H1 (cell line): ENCODE results near the gene FCRLB. TPM values are rescaled to one million over a fixed set of nuclear protein-coding genes. Genes with fewer than 3 reads are reported as not detected.

Source experiments
- CTCF ChIA-PET: fragments of 300-600 bp; sonication (Branson Sonifier 250); formaldehyde crosslinking; loops from one replicate; lab custom pipeline; 2021; ENCODE audit not compliant: partially characterized antibody; lab: Charles Lee
- POLR2A ChIA-PET: fragments of 300-600 bp; sonication (Branson Sonifier 250); formaldehyde crosslinking; loops from one replicate; lab custom pipeline; 2021; ENCODE audit warnings: inconsistent platforms; ENCODE audit not compliant: partially characterized antibody; lab: Charles Lee
- DNase-seq, 2 experiments: peaks; one replicate each; pipeline versions ENCODE4 v3.0.0 to v3.0.0-alpha.2; 2010 to 2022; ENCODE audit warnings: low spot score in 2 of 2, low read depth in 1 of 2, mixed read lengths in 1 of 2
- FAIRE-seq: peaks from 2 replicates; lab custom pipeline; 2011; peaks lifted over from hg19 to GRCh38; lab: Jason Lieb, UNC
- H2AFZ ChIP-seq: 2 replicates; pipeline ENCODE4 v1.8.1; 2012; ENCODE audit warnings: low read length, inconsistent platforms
- H2AK5ac ChIP-seq: 2 replicates; pipeline ENCODE4 v1.6.1; 2013; ENCODE audit warnings: low read depth, low read length
- H2BK120ac ChIP-seq: replicated peaks from 2 replicates; pipeline ENCODE3; 2013; ENCODE audit warnings: low read depth, low read length, inconsistent platforms
- H2BK12ac ChIP-seq: 2 replicates; pipeline ENCODE4 v1.6.1; 2013; ENCODE audit warnings: low read depth, low read length
- H2BK15ac ChIP-seq: 2 replicates; pipeline ENCODE4 v1.6.1; 2013; ENCODE audit warnings: low read length
- H2BK20ac ChIP-seq: 2 replicates; pipeline ENCODE4 v1.6.1; 2013; ENCODE audit warnings: low read length
- H2BK5ac ChIP-seq: 2 replicates; pipeline ENCODE4 v1.6.1; 2013; ENCODE audit warnings: low read depth, low read length
- H3K14ac ChIP-seq: 2 replicates; pipeline ENCODE4 v1.6.1; 2013; ENCODE audit warnings: inconsistent platforms; ENCODE audit not compliant: insufficient read length
- H3K18ac ChIP-seq: 2 replicates; pipeline ENCODE4 v1.6.1; 2013; ENCODE audit warnings: low read length; ENCODE audit errors: extremely low read depth
- H3K23ac ChIP-seq: 2 replicates; pipeline ENCODE4 v1.6.1; 2013; ENCODE audit warnings: inconsistent platforms; ENCODE audit not compliant: insufficient read length
- H3K23me2 ChIP-seq: 2 replicates; pipeline ENCODE4 v1.6.1; 2013; ENCODE audit warnings: low read depth, low read length
- H3K27ac ChIP-seq: 2 replicates; pipeline ENCODE4 v1.6.1; 2011; ENCODE audit warnings: low read depth, low read length, inconsistent platforms
- H3K27me3 ChIP-seq, 4 experiments: replicated peaks in 1 of 4; 1 replicate in 1 of 4; 2 replicates in 3 of 4; pipeline versions ENCODE4 v1.6.1 to v1.8.1; 2011 to 2013; ENCODE audit warnings: low read length in 3 of 4, mild to moderate bottlenecking in 3 of 4, inconsistent platforms in 2 of 4, mixed read lengths in 2 of 4, moderate library complexity in 1 of 4; ENCODE audit not compliant: control insufficient read depth in 3 of 4, insufficient read depth in 3 of 4; ENCODE audit errors: extremely low read depth in 1 of 4
- H3K36me3 ChIP-seq, 4 experiments: 2 replicates each; pipeline versions ENCODE4 v1.6.1 to v1.8.1; 2011 to 2013; ENCODE audit warnings: mild to moderate bottlenecking in 4 of 4, low read length in 3 of 4, moderate library complexity in 2 of 4, control low read depth in 1 of 4, inconsistent platforms in 1 of 4; ENCODE audit not compliant: insufficient read depth in 4 of 4, control insufficient read depth in 2 of 4
- H3K4ac ChIP-seq: replicated peaks from 2 replicates; pipeline ENCODE3; 2013; ENCODE audit warnings: low read length, low read depth, mixed read lengths, inconsistent platforms; ENCODE audit not compliant: insufficient read length
- H3K4me1 ChIP-seq, 4 experiments: replicated peaks in 1 of 4; 1 replicate in 1 of 4; 2 replicates in 3 of 4; pipeline versions ENCODE4 v1.6.1 to v1.8.1; 2011 to 2013; ENCODE audit warnings: low read length in 3 of 4, inconsistent platforms in 2 of 4, mixed read lengths in 1 of 4; ENCODE audit not compliant: insufficient read depth in 4 of 4, control insufficient read depth in 3 of 4
- H3K4me2 ChIP-seq, 2 experiments: 2 replicates each; pipeline versions ENCODE4 v1.6.1 to v1.8.1; 2011 to 2013; ENCODE audit warnings: low read depth in 2 of 2, low read length in 2 of 2, control low read depth in 1 of 2, inconsistent platforms in 1 of 2, mild to moderate bottlenecking in 1 of 2; ENCODE audit not compliant: insufficient read depth in 1 of 2
- H3K4me3 ChIP-seq, 4 experiments: fragments of 200-600, 300-600 bp in 1 of 4; sonication (generic), shearing (Covaris generic), sonication (Bioruptor Twin) in 1 of 4; 2 replicates each; pipeline versions ENCODE4 v1.5.1 to v1.8.1; 2011 to 2016; ENCODE audit warnings: low read length in 4 of 4, low read depth in 3 of 4, control low read depth in 2 of 4, inconsistent platforms in 2 of 4, mild to moderate bottlenecking in 2 of 4, mixed read lengths in 1 of 4, moderate library complexity in 1 of 4; ENCODE audit not compliant: insufficient read depth in 2 of 4; ENCODE audit errors: extremely low read depth in 1 of 4
- H3K56ac ChIP-seq: replicated peaks from 2 replicates; pipeline ENCODE3; 2013; ENCODE audit warnings: low read depth, mild to moderate bottlenecking, mixed read lengths, low read length, inconsistent platforms; ENCODE audit not compliant: insufficient read length
- H3K79me1 ChIP-seq: 2 replicates; pipeline ENCODE4 v1.6.1; 2013; ENCODE audit warnings: low read depth, low read length, control low read depth
- H3K79me2 ChIP-seq, 2 experiments: 2 replicates each; pipeline versions ENCODE4 v1.6.1 to v1.8.1; 2012 to 2013; ENCODE audit warnings: low read length in 2 of 2, mild to moderate bottlenecking in 2 of 2, inconsistent platforms in 1 of 2; ENCODE audit not compliant: insufficient read depth in 2 of 2, control insufficient read depth in 1 of 2
- H3K9ac ChIP-seq, 4 experiments: replicated peaks in 1 of 4; 1 replicate in 1 of 4; 2 replicates in 3 of 4; pipeline versions ENCODE4 v1.6.1 to v1.8.1; 2011 to 2013; ENCODE audit warnings: low read depth in 3 of 4, low read length in 3 of 4, control low read depth in 2 of 4, mild to moderate bottlenecking in 2 of 4, moderate library complexity in 2 of 4, inconsistent platforms in 1 of 4; ENCODE audit errors: extremely low read depth in 1 of 4
- H3K9me3 ChIP-seq, 2 experiments: 2 replicates each; pipeline versions ENCODE4 v1.6.1 to v1.8.1; 2012 to 2013; ENCODE audit warnings: mild to moderate bottlenecking in 2 of 2, moderate library complexity in 2 of 2, control low read depth in 1 of 2, inconsistent platforms in 1 of 2, low read depth in 1 of 2, low read length in 1 of 2, mixed read lengths in 1 of 2; ENCODE audit not compliant: insufficient read depth in 2 of 2
- H4K20me1 ChIP-seq, 2 experiments: replicated peaks in 1 of 2; 2 replicates each; pipeline versions ENCODE3 to v1.8.1; 2011 to 2013; ENCODE audit warnings: inconsistent platforms in 2 of 2, low read length in 2 of 2, mild to moderate bottlenecking in 1 of 2; ENCODE audit not compliant: insufficient read depth in 2 of 2, control insufficient read depth in 1 of 2
- H4K5ac ChIP-seq: 2 replicates; pipeline ENCODE4 v1.6.1; 2013; ENCODE audit warnings: low read length, low read depth, mixed read lengths, inconsistent platforms; ENCODE audit not compliant: insufficient read length
- H4K8ac ChIP-seq: 2 replicates; pipeline ENCODE4 v1.8.0; 2013; ENCODE audit warnings: mild to moderate bottlenecking, moderate library complexity, low read length, inconsistent platforms; ENCODE audit not compliant: insufficient read depth; ENCODE audit errors: extremely low read depth
- H4K91ac ChIP-seq: replicated peaks from 2 replicates; pipeline ENCODE3; 2013; ENCODE audit warnings: low read length, mixed read lengths, inconsistent platforms; ENCODE audit not compliant: insufficient read length
- CBX8 ChIP-seq: fragments of 300-800, 300-1000 bp; sonication (generic); IDR thresholded peaks from 2 replicates; pipeline ENCODE4 v1.7.1; 2016; ENCODE audit warnings: low read depth, low read length, borderline replicate concordance
- CHD2 ChIP-seq: IDR thresholded peaks from 2 replicates; pipeline ENCODE4 v1.6.1; 2012; ENCODE audit warnings: low read length, improper control_type of control experiment
- CREB1 ChIP-seq: IDR thresholded peaks from 2 replicates; pipeline ENCODE4 v1.6.1; 2012; ENCODE audit warnings: inconsistent platforms
- GABPA ChIP-seq: IDR thresholded peaks from 2 replicates; pipeline ENCODE4 v1.6.1; 2011; ENCODE audit warnings: mild to moderate bottlenecking, low read length, moderate library complexity, borderline replicate concordance; ENCODE audit not compliant: insufficient read depth
- JUND ChIP-seq: IDR thresholded peaks from 2 replicates; pipeline ENCODE4 v1.6.1; 2011; ENCODE audit warnings: mild to moderate bottlenecking, improper control_type of control experiment, low read length
- KDM5A ChIP-seq: fragments of 200-600 bp; IDR thresholded peaks from 2 replicates; pipeline ENCODE4 v1.7.1; 2012; ENCODE audit warnings: mild to moderate bottlenecking, low read length, inconsistent platforms, mixed read lengths
- SIN3A ChIP-seq, 2 experiments: IDR thresholded peaks in 1 of 2; conservative IDR thresholded peaks in 1 of 2; 2 replicates each; pipeline ENCODE4 v1.6.1; 2011 to 2012; ENCODE audit warnings: low read length in 2 of 2, improper control_type of control experiment in 1 of 2, low read depth in 1 of 2, mild to moderate bottlenecking in 1 of 2
- SP4 ChIP-seq: IDR thresholded peaks from 2 replicates; pipeline ENCODE4 v1.6.1; 2012; ENCODE audit warnings: low read length, inconsistent platforms
- TAF1 ChIP-seq: IDR thresholded peaks from 2 replicates; pipeline ENCODE4 v1.6.1; 2011; ENCODE audit warnings: mild to moderate bottlenecking, low read depth, low read length
- WGBS, 2 experiments: shearing (Covaris generic) in 1 of 2; methylation state at CpG; one replicate each; pipeline versions ENCODE4 v1.1.6 to v1.1.7; 2013 to 2015; ENCODE audit warnings: low lambda C conversion rate in 2 of 2, mixed read lengths in 2 of 2, inconsistent platforms in 1 of 2, low coverage in 1 of 2, missing lambda C conversion rate in 1 of 2; ENCODE audit not compliant: insufficient replicate concordance in 2 of 2, insufficient coverage in 1 of 2, insufficient read length in 1 of 2; ENCODE audit errors: extremely low coverage in 1 of 2, missing lambda C conversion rate in 1 of 2; 5-methylcytosine and 5-hydroxymethylcytosine counted together
- polyA plus RNA-seq, 7 experiments: library from polyadenylated mRNA; depleted of rRNA in 3 of 7; stranded (reverse) in 5 of 7; unstranded in 2 of 7; fragments of >200 nt in 5 of 7; fragments of 200-250 nt in 2 of 7; gene quantifications; 1 replicate in 5 of 7; 2 replicates in 1 of 7; 4 replicates in 1 of 7; pipeline versions ENCODE4 v1.2.1 to v1.2.3, GENCODE V29; 2011 to 2013; ENCODE audit warnings: missing spikeins in 2 of 7, mixed read lengths in 2 of 7
- total RNA-seq: library from RNA; stranded (reverse); fragmentation: NEBNext Ultra II Directional; extraction: Animal tissue kit (Norgen Biotek cat#: 25700); gene quantifications from 2 replicates; pipeline ENCODE4 v1.2.1, GENCODE V29; 2021

The FCRLB gene
- total and polyA plus RNA-seq, 2 of the 8 experiments (the other 6 are each of a cell fraction or from before 2014, with no cell fraction given): 0.14 to 0.24 TPM

GRCh38 chr1:161709373-161709772, 12.0 kb upstream of the FCRLB start:
- Histone ChIP-seq H3K23ac (no peak overlapping the region), H2BK20ac (no peak overlapping the region), H3K9me3 (no peaks in the 10 kb centered on the region), H2AFZ (no peak overlapping the region), H2BK15ac (no peak overlapping the region), H3K27ac (no peak overlapping the region), H3K4me2 (no peak overlapping the region), H2AK5ac (no peak overlapping the region), H3K14ac (no peak overlapping the region), H3K23me2 (no peaks in the 10 kb centered on the region), H2BK12ac (no peak overlapping the region), H4K8ac (no peak overlapping the region), H3K18ac (no peak overlapping the region), H3K79me2 (no peaks in the 10 kb centered on the region), H3K4me1 (no peaks in the 10 kb centered on the region), H2BK120ac (no peak overlapping the region), H3K4ac (no peak overlapping the region), H2BK5ac (no peak overlapping the region), H4K91ac (no peak overlapping the region), H3K4me3 (no peak overlapping the region), H3K36me3 (no peaks in the 10 kb centered on the region), H3K56ac (no peak overlapping the region), H3K9ac (no peak overlapping the region), H4K20me1 (no peaks in the 10 kb centered on the region), H3K79me1 (no peaks in the 10 kb centered on the region), H3K27me3 (peaks cover 0 to 2% (median 0%) of the 10 kb centered on the region in 4 experiments; a peak in 1 of 7 replicates), H4K5ac (no peak overlapping the region)
- TF ChIP-seq TAF1 (no peak), GABPA (no peak), CHD2 (no peak), CREB1 (no peak), SP4 (no peak), KDM5A (no peak), JUND (no peak), CBX8 (no peak), SIN3A (conservative IDR thresholded peaks at IDR 0.05 in 1 of 2, IDR thresholded peaks at IDR 0.05 in 1 of 2; ENCODE audit: low read depth in 1 of 2, low read length in 2 of 2) (no peak)
- no peak for DNase-seq
- CTCF ChIA-PET: interaction anchor here (1.4 kb wide), 1 partner anchor 29 kb away, joined by 3 read pairs; no protein-coding TSS in a partner anchor
- POLR2A ChIA-PET: no interaction called here
- 85% methylated on average over 4 of the region's 4 CpGs; no CpG with 5 or more reads in 1 of the 2 experiments for WGBS, 2 experiments
- FAIRE-seq: no peak
